Gastroesophageal sphincter (tissue), 3 donors: ENCODE results near the gene PLA2G4D.

ENCODE experiments used
- POLR2A ChIP-seq, 2 donors: fragments of 450-650 bp; IDR thresholded peaks; one replicate each; pipeline ENCODE4 v1.6.1; 2017; ENCODE audit warnings: antibody characterized with exemption in 2 of 2, mild to moderate bottlenecking in 2 of 2, moderate library complexity in 1 of 2
- POLR2AphosphoS5 ChIP-seq: sonication (generic); formaldehyde crosslinking; IDR thresholded peaks from one replicate; pipeline ENCODE4 v1.6.1; 2017; ENCODE audit warnings: antibody characterized with exemption
- TF ChIP-seq, protein P1 (sequence below), 4 experiments: fragments of 200-600 bp in 2 of 4; fragments of 450-650 bp in 2 of 4; sonication (generic) in 1 of 4; IDR thresholded peaks; one replicate each; pipeline ENCODE4 v1.5.1; 2017 to 2019; ENCODE audit warnings: antibody characterized with exemption in 4 of 4, mild to moderate bottlenecking in 2 of 4, moderate library complexity in 2 of 4

DNA sequence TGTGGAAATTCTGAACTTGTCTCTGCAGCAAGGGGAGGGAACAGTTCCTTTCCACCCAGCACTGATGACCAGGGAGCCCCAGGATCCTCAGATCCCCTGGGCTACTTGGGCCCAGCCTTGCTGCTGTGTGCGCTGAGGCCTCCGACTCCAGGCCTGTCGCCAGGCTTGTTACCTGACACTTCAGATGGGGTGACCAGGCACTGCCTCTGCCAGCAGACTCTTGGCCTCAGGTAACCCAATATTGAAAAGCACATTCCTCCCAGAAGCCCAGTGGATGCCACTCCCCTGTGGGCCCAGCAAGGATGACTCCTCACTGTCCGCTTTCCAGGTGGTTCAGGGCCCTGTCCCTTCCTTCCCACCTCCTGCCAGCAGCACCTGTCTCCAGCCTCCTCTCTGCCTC lies 70.1 kb downstream of the PLA2G4D start:
- TF ChIP-seq, protein P1, sequence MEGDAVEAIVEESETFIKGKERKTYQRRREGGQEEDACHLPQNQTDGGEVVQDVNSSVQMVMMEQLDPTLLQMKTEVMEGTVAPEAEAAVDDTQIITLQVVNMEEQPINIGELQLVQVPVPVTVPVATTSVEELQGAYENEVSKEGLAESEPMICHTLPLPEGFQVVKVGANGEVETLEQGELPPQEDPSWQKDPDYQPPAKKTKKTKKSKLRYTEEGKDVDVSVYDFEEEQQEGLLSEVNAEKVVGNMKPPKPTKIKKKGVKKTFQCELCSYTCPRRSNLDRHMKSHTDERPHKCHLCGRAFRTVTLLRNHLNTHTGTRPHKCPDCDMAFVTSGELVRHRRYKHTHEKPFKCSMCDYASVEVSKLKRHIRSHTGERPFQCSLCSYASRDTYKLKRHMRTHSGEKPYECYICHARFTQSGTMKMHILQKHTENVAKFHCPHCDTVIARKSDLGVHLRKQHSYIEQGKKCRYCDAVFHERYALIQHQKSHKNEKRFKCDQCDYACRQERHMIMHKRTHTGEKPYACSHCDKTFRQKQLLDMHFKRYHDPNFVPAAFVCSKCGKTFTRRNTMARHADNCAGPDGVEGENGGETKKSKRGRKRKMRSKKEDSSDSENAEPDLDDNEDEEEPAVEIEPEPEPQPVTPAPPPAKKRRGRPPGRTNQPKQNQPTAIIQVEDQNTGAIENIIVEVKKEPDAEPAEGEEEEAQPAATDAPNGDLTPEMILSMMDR (IDR thresholded peaks at IDR 0.05), result no peak
- TF ChIP-seq POLR2AphosphoS5 (no peak), POLR2A (IDR thresholded peaks at IDR 0.05) (no peak)
